Measurements from ENCODE around the gene RASGRF2. TPM values are rescaled to one million over a fixed set of nuclear protein-coding genes. Genes with fewer than 3 reads are reported as not detected.
"Not testable (repeated sequence)": the region's sequence is repeated elsewhere in the genome, so short reads cannot be mapped to it uniquely, and the experiment has no call there.

Gene RASGRF2
- total RNA-seq, 2 donors from 2014 or later, result 19.9 to 20.5 TPM

GRCh38 chr5:81080809-81081460 is 120.8 kb downstream of the RASGRF2 start:
- no peak overlapping the region for H3K27ac Mint-ChIP-seq
- ATAC-seq (replicated peaks in 1 of 2) (no peak), DNase-seq (no peak)
- peaks cover 0 to 2% of the 10 kb centered on the region in 2 donors for H3K9me3 Mint-ChIP-seq
- H3K4me3 Mint-ChIP-seq, result no peak overlapping the region
- no peaks in the 10 kb centered on the region for H3K4me1 Mint-ChIP-seq (ENCODE audit: low read depth)
- no peaks in the 10 kb centered on the region for H3K27me3 Mint-ChIP-seq (ENCODE audit: low read depth)
- H3K36me3 Mint-ChIP-seq (ENCODE audit: insufficient read depth in 2 of 2), result peaks cover 0 to 12% of the 10 kb centered on the region in 2 donors

DNA sequence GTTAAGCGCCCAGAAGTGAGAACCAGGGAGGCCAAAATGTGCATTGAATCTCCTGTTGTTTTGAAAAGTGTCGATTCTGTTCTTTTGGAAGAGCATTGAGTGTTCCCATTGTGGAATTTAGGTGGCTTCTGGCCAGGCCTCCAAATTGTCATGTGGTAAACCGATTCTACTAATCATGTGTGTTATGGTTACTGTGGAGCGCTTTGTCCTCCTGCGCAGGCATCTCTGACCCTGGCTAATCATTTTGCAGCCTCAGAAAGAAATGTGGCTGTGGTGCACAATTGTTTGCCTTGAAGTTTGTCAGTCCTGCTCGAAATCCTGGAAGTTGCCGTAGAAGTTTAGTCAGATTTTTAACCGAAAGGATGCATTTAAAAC is 121.3 kb downstream of the RASGRF2 start:
- no peaks in the 10 kb centered on the region for H3K27me3 Mint-ChIP-seq (ENCODE audit: low read depth)
- no peak for ATAC-seq (replicated peaks in 1 of 2)
- H3K36me3 Mint-ChIP-seq (ENCODE audit: insufficient read depth in 2 of 2), result peaks cover 0 to 12% of the 10 kb centered on the region in 2 donors
- DNase-seq, result no peak
- no peak overlapping the region for H3K27ac Mint-ChIP-seq
- H3K4me3 Mint-ChIP-seq, result no peak overlapping the region
- no peaks in the 10 kb centered on the region for H3K4me1 Mint-ChIP-seq (ENCODE audit: low read depth)
- peaks cover 0 to 2% of the 10 kb centered on the region in 2 donors for H3K9me3 Mint-ChIP-seq

DNA sequence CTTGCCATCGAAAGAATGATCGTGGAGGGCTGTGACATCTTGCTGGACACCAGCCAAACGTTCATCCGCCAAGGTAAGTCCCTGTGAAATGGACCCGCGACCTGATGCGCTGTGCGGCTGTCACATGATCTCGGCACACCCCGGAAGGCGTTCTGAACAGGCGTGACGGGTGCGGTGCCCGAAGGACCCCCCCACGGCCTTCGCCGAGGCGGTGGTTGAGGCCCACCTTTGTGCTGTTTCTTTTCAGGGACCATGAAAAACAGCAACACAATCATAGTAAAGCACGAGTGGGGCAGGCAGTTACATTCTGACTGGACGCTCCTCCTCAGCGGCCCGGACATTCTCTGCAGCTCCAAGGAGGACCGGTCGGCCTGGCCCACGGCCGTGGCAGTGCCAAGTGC is 126.7 kb downstream of the RASGRF2 start:
- H3K4me3 Mint-ChIP-seq, result no peak overlapping the region
- no peaks in the 10 kb centered on the region for H3K27me3 Mint-ChIP-seq (ENCODE audit: low read depth)
- no peaks in the 10 kb centered on the region for H3K4me1 Mint-ChIP-seq (ENCODE audit: low read depth)
- no peaks in the 10 kb centered on the region for H3K9me3 Mint-ChIP-seq
- DNase-seq (no peak), ATAC-seq (replicated peaks in 1 of 2) (no peak)
- H3K36me3 Mint-ChIP-seq (ENCODE audit: insufficient read depth in 2 of 2), result peaks cover 0 to 6% of the 10 kb centered on the region in 2 donors
- no peak overlapping the region for H3K27ac Mint-ChIP-seq

DNA sequence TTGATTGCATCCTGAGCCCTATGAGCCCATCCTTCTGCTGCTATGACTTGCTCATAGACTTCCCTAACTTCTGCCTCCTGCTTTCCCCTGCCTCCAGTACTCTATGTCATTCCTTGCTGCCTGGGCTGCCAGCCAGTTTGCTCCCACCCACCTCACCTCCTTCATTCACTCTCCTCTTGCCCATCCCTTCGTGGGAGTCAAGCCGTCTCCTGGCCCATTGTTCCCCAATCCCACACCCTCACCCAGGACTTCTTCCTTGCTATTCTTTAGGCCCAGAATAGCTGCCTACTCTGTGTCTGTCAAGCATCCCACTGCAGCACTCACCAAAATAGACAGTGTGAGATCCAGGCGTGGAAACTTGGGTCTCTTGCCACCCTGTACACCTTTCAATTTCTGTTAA is 131.0 kb downstream of the RASGRF2 start:
- Mint-ChIP-seq H3K4me1 (ENCODE audit: low read depth) (no peaks in the 10 kb centered on the region), H3K27me3 (ENCODE audit: low read depth) (no peaks in the 10 kb centered on the region), H3K4me3 (no peak overlapping the region), H3K36me3 (ENCODE audit: insufficient read depth in 2 of 2) (peaks cover 0 to 5% of the 10 kb centered on the region in 2 donors), H3K9me3 (no peaks in the 10 kb centered on the region), H3K27ac (no peak overlapping the region)
- DNase-seq (no peak), ATAC-seq (replicated peaks in 1 of 2) (no peak)

DNA sequence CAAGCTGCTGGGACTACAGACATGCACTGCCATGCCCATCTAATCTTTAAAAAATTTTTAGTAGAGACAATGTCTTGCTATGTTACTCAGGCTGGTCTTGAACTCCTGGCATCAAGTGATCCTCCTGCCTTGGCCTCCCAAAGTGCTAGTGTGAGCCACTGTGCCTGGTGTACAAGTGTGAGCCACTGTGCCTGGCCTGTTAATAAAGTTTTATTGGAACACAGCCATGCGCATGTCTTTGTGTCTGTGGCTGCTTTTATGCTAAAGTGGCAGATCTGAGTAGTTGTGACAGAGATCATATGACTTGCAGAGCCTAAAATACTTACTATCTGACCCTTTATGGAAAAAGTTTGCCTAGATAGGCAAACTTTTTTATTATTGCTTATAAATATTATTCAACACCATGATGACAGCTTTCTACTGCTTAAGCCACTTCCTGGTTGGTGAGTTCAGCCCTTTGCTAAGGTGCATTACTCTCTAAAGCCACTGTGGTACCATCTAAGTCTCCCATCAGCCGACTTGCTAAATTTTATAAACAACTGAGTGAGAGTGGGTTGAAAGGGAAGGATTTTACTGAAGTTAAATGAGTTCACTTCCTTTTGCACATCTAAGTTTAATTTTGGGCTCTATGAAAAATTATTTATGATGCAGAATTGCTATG is 133.5 kb downstream of the RASGRF2 start:
- Mint-ChIP-seq H3K4me1 (ENCODE audit: low read depth) (no peaks in the 10 kb centered on the region), H3K27ac (no peak overlapping the region), H3K27me3 (ENCODE audit: low read depth) (no peaks in the 10 kb centered on the region), H3K9me3 (no peaks in the 10 kb centered on the region), H3K4me3 (no peak overlapping the region), H3K36me3 (ENCODE audit: insufficient read depth in 2 of 2) (peaks cover 0 to 1% of the 10 kb centered on the region in 2 donors)
- no peak for DNase-seq
- ATAC-seq (replicated peaks in 1 of 2), result no peak

- H3K27me3 Mint-ChIP-seq (ENCODE audit: low read depth), result no peaks in the 10 kb centered on the region
- no peak overlapping the region for H3K4me3 Mint-ChIP-seq
- no peak overlapping the region for H3K27ac Mint-ChIP-seq
- DNase-seq (no peak), ATAC-seq (replicated peaks in 1 of 2) (no peak)
- H3K4me1 Mint-ChIP-seq (ENCODE audit: low read depth), result no peaks in the 10 kb centered on the region
- peaks cover 0 to 1% of the 10 kb centered on the region in 2 donors for H3K36me3 Mint-ChIP-seq (ENCODE audit: insufficient read depth in 2 of 2)
- no peaks in the 10 kb centered on the region for H3K9me3 Mint-ChIP-seq
Observed at GRCh38 chr5:81095835-81096234, 135.7 kb downstream of the RASGRF2 start.

DNA sequence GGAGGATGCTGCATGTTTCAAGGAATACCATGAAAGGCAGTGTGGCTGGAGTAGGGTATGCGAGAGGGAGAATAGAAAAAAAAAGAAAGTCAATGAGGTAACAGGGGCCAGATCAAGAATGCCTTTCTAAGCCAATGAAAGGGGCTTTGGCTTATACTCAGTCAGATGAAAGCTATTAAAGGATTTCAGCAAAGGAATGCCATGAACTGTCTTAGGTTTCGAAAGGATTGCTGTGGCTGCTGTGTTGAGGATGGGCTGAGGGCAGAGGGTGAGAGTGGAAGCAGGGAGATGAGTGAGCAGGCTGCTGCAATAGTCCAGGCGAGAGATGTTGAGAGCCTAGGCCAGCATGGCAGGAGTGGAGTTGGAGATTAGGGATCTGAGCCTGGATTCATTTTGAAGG is 137.6 kb downstream of the RASGRF2 start:
- H3K4me3 Mint-ChIP-seq, result no peak overlapping the region
- DNase-seq (no peak), ATAC-seq (replicated peaks in 1 of 2) (no peak)
- H3K36me3 Mint-ChIP-seq (ENCODE audit: insufficient read depth in 2 of 2), result peaks cover 0 to 1% of the 10 kb centered on the region in 2 donors
- no peaks in the 10 kb centered on the region for H3K27me3 Mint-ChIP-seq (ENCODE audit: low read depth)
- H3K4me1 Mint-ChIP-seq (ENCODE audit: low read depth), result no peaks in the 10 kb centered on the region
- H3K27ac Mint-ChIP-seq, result no peak overlapping the region
- no peaks in the 10 kb centered on the region for H3K9me3 Mint-ChIP-seq

GRCh38 chr5:81105261-81105877 is 145.2 kb downstream of the RASGRF2 start:
- Mint-ChIP-seq H3K36me3 (ENCODE audit: insufficient read depth in 2 of 2) (peaks cover 0 to 1% of the 10 kb centered on the region in 2 donors), H3K27me3 (ENCODE audit: low read depth) (no peaks in the 10 kb centered on the region), H3K27ac (no peak overlapping the region), H3K4me3 (peak overlapping the region in 1 of 2 donors; percentile 35), H3K4me1 (ENCODE audit: low read depth) (peaks cover 32% of the 10 kb centered on the region), H3K9me3 (no peaks in the 10 kb centered on the region)
- peak in 1 of 2 donors; percentile 6 for DNase-seq
- peak in 1 of 2 donors; percentile 52 for ATAC-seq (replicated peaks in 1 of 2)

DNA sequence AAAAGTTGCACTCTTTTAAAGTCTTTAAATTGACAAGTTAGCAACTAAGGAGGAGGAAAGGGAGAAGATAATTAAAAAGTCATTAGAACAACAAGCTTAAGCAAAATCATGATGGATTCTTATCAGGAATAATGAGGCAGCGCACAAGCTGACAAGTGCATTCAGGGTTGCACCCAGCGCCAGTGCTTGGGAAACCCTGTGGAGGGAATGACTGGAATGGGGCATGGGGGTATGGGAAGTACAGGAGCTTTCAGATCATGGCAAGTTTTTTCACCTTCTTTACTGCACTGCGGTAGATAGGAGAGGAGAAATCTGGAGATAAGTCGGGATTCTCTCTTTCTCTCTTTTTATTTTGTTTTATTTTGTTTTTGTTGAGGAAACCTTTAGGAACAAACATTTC is 155.1 kb downstream of the RASGRF2 start:
- Mint-ChIP-seq H3K4me3 (no peak overlapping the region), H3K27ac (no peak overlapping the region), H3K27me3 (ENCODE audit: low read depth) (no peaks in the 10 kb centered on the region), H3K36me3 (ENCODE audit: insufficient read depth in 2 of 2) (peaks cover 4 to 22% of the 10 kb centered on the region in 2 donors), H3K9me3 (no peaks in the 10 kb centered on the region), H3K4me1 (ENCODE audit: low read depth) (no peaks in the 10 kb centered on the region)
- DNase-seq, result no peak
- ATAC-seq (replicated peaks in 1 of 2), result no peak

GRCh38 chr5:81117566-81117965 is 157.4 kb downstream of the RASGRF2 start:
- ATAC-seq (replicated peaks in 1 of 2), result no peak
- Mint-ChIP-seq H3K27me3 (ENCODE audit: low read depth) (no peaks in the 10 kb centered on the region), H3K4me1 (ENCODE audit: low read depth) (peaks cover 13% of the 10 kb centered on the region), H3K27ac (no peak overlapping the region), H3K36me3 (ENCODE audit: insufficient read depth in 2 of 2) (peaks cover 4 to 22% of the 10 kb centered on the region in 2 donors), H3K4me3 (no peak overlapping the region), H3K9me3 (no peaks in the 10 kb centered on the region)
- DNase-seq, result no peak

DNA sequence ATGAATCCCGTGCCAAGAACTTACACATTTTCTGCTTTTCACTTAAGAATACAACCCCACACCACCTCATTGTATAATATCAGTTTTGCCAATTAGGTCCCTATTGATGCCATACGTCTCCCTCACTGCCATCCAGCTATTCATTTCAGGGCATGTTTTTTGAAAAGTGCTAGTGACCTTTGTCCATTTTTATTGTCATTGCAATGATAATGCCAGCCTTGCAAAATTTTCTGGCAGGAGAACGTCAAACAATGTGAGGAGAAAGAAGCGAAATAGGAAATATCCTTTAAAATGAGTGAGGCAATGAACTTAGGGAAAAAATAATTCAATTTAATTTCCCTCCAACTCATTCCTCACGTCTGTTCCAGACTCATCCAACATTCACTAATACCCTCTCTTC is 161.1 kb downstream of the RASGRF2 start:
- H3K27ac Mint-ChIP-seq, result no peak overlapping the region
- H3K4me3 Mint-ChIP-seq, result no peak overlapping the region
- ATAC-seq (replicated peaks in 1 of 2), result no peak
- H3K36me3 Mint-ChIP-seq (ENCODE audit: insufficient read depth in 2 of 2), result peaks cover 0 to 12% of the 10 kb centered on the region in 2 donors
- peaks cover 13% of the 10 kb centered on the region for H3K4me1 Mint-ChIP-seq (ENCODE audit: low read depth)
- no peak for DNase-seq
- H3K9me3 Mint-ChIP-seq, result no peaks in the 10 kb centered on the region
- H3K27me3 Mint-ChIP-seq (ENCODE audit: low read depth), result no peaks in the 10 kb centered on the region

GRCh38 chr5:81121836-81122630 is 161.9 kb downstream of the RASGRF2 start:
- no peak overlapping the region for H3K4me3 Mint-ChIP-seq
- no peak for DNase-seq
- H3K27me3 Mint-ChIP-seq (ENCODE audit: low read depth), result no peaks in the 10 kb centered on the region
- H3K9me3 Mint-ChIP-seq, result no peaks in the 10 kb centered on the region
- ATAC-seq (replicated peaks in 1 of 2), result no peak
- H3K36me3 Mint-ChIP-seq (ENCODE audit: insufficient read depth in 2 of 2), result peaks cover 0 to 9% of the 10 kb centered on the region in 2 donors
- H3K4me1 Mint-ChIP-seq (ENCODE audit: low read depth), result peaks cover 13% of the 10 kb centered on the region
- H3K27ac Mint-ChIP-seq, result no peak overlapping the region

DNA sequence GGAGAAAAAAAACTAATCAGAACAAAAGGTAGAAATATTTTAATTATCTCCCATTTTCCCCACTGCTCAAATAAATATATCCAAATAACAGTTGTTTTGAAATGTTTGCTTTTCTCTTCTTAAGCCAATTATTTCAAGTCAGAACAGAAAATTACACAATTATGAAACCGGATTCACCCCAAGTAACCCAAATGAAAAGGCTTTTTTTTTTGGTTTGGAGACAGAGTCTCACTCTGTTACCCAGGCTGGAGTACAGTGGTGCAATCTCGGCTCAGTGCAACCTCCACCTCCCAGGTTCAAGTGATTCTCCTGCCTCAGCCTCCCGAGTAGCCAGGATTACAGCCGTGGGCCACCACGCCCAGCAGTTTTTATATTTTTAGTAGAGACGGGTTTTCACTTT is 164.5 kb downstream of the RASGRF2 start:
- not testable (repeated sequence) for H3K9me3 Mint-ChIP-seq; H3K36me3 Mint-ChIP-seq (ENCODE audit: insufficient read depth in 2 of 2); H3K4me3 Mint-ChIP-seq; DNase-seq; H3K27me3 Mint-ChIP-seq (ENCODE audit: low read depth); ATAC-seq (replicated peaks in 1 of 2)
- peak overlapping the region; percentile 42 for H3K27ac Mint-ChIP-seq
- H3K4me1 Mint-ChIP-seq (ENCODE audit: low read depth), result peaks cover 13% of the 10 kb centered on the region
